Effector memory CD4-positive, alpha-beta T cell (primary cell): ENCODE measurements around the gene PRRT2.
"Not testable (repeated sequence)": the region's sequence is repeated elsewhere in the genome, so short reads cannot be mapped to it uniquely, and the experiment has no call there.

Experiments
- DNase-seq, 3 donors: peaks; one replicate each; pipeline ENCODE4 v3.0.0-alpha.2; 2020
- H3K27ac ChIP-seq: 2 replicates; pipeline ENCODE4 v1.7.0; 2013; ENCODE audit warnings: mild to moderate bottlenecking, low read length, moderate library complexity; ENCODE audit not compliant: insufficient read depth, poor library complexity, severe bottlenecking
- H3K27me3 ChIP-seq: replicated peaks from 2 replicates; pipeline ENCODE4 v1.7.0; 2013; ENCODE audit warnings: mild to moderate bottlenecking, low read length; ENCODE audit not compliant: insufficient read depth, control insufficient read depth, poor library complexity, severe bottlenecking
- H3K36me3 ChIP-seq: 2 replicates; pipeline ENCODE4 v1.7.0; 2013; ENCODE audit warnings: mild to moderate bottlenecking, low read length, moderate library complexity; ENCODE audit not compliant: control insufficient read depth, insufficient read depth
- H3K4me1 ChIP-seq: 2 replicates; pipeline ENCODE4 v1.7.0; 2013; ENCODE audit warnings: low read length, mild to moderate bottlenecking; ENCODE audit not compliant: control insufficient read depth, insufficient read depth, poor library complexity, severe bottlenecking
- H3K4me3 ChIP-seq: 2 replicates; pipeline ENCODE4 v1.7.0; 2013; ENCODE audit warnings: low read length, low read depth, mild to moderate bottlenecking; ENCODE audit not compliant: insufficient read depth, poor library complexity, severe bottlenecking
- H3K9me3 ChIP-seq: 2 replicates; pipeline ENCODE4 v1.7.0; 2013; ENCODE audit warnings: mild to moderate bottlenecking, low read length, moderate library complexity; ENCODE audit not compliant: control insufficient read depth

The PRRT2 gene

GRCh38 chr16:29775742-29776408 lies 36.1 kb upstream of the PRRT2 start:
- no peaks in the 10 kb centered on the region for H3K9me3 ChIP-seq
- no peaks in the 10 kb centered on the region for H3K27me3 ChIP-seq
- no peak overlapping the region for H3K4me3 ChIP-seq
- no peaks in the 10 kb centered on the region for H3K36me3 ChIP-seq
- DNase-seq = no peak
- H3K27ac ChIP-seq = no peak overlapping the region
- H3K4me1 ChIP-seq = no peaks in the 10 kb centered on the region

DNA sequence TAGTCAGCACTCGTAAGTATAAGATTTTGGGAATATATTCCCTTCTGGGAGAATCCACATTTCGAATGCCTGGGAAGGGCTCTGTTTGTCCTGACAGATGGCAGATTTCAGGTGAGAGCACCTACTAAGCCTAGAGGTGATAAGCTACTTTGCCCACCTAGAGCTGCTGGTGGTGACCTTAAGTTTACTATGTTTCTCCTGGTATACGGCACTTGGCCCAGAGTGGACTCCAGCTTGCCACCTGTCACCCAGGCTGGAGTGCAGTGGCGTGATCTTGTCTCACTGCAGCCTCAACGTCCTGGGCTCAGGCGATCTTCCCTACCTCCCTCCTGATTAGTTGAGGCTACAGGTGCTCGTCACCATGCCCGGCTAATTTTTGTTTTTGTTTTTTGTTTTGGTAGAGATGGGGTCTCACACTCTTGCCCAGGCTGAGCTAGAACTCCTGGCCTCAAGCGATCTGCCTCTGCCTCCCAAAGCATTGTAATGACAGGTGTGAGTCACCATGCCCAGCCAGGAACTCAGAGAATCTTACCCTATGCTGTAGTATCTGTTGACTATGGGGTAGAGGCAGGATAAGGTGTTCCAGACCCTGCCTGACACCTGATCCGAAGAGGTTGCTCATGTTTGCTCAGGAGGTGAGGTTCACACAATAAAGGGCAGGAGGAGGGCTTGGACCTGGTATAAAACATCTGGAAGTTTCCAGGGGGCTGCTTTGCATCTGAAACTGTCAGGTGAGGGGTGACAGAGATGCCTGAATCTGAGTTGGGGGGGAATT lies 34.2 kb upstream of the PRRT2 start, which contains the start of gene ZG16:
Gene ZG16 (plus strand): TSS at position 681 of the 775 bp plus-strand sequence. CDS start 1,011 bp downstream, outside the sequence.
- H3K4me3 ChIP-seq = no peak within 1 kb of the TSS
- H3K36me3 ChIP-seq = no peaks in the 10 kb centered on the region
- H3K4me1 ChIP-seq = no peaks in the 10 kb centered on the region
- H3K27ac ChIP-seq = no peak within 1 kb of the TSS
- DNase-seq = no peak
- no peaks in the 10 kb centered on the region for H3K27me3 ChIP-seq
- H3K9me3 ChIP-seq = no peaks in the 10 kb centered on the region

DNA sequence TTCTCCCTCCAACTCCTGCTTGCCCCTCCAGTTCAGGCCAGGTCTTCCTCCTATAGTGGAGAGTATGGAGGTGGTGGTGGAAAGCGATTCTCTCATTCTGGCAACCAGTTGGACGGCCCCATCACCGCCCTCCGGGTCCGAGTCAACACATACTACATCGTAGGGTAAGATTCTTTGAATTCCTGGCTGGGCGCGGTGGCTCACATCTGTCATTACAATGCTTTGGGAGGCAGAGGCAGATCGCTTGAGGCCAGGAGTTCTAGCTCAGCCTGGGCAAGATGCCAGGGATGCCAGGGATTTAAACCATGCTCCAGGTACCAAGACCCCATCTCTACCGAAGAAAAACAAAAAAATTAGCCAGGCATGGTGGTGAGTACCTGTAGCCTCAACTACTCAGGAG lies 32.5 kb upstream of the PRRT2 start:
- Histone ChIP-seq H3K4me1 (no peaks in the 10 kb centered on the region), H3K9me3 (no peaks in the 10 kb centered on the region)
- DNase-seq = no peak

GRCh38 chr16:29783094-29783953 lies 28.7 kb upstream of the PRRT2 start:
- not testable (repeated sequence) for H3K9me3 ChIP-seq, H3K36me3 ChIP-seq, H3K27ac ChIP-seq, H3K4me3 ChIP-seq, H3K27me3 ChIP-seq, DNase-seq, H3K4me1 ChIP-seq

More for the DNA sequence above, 32.5 kb upstream of the PRRT2 start:
- no peak overlapping the region for H3K4me3 ChIP-seq
- H3K27me3 ChIP-seq = no peaks in the 10 kb centered on the region
- H3K36me3 ChIP-seq = no peaks in the 10 kb centered on the region
- H3K27ac ChIP-seq = no peak overlapping the region

DNA sequence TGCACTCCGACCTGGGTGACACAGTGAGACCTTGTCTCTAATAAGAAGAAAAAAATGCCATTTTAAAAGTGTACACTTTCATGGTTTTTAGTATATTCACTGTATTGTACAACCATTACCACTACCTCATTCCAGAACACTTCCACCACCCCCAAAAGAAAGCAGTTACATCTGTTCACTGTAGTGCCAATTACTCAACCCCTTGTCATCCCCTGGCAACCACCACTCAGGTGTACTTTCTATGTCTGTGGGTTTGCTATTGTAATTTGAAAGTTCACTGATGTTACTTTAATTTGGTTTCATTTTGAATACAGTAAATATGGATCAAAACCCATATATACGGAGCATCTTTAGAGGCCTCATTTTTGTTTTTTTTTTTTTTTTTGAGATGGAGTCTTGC lies 27.8 kb upstream of the PRRT2 start:
- DNase-seq = no peak

DNA sequence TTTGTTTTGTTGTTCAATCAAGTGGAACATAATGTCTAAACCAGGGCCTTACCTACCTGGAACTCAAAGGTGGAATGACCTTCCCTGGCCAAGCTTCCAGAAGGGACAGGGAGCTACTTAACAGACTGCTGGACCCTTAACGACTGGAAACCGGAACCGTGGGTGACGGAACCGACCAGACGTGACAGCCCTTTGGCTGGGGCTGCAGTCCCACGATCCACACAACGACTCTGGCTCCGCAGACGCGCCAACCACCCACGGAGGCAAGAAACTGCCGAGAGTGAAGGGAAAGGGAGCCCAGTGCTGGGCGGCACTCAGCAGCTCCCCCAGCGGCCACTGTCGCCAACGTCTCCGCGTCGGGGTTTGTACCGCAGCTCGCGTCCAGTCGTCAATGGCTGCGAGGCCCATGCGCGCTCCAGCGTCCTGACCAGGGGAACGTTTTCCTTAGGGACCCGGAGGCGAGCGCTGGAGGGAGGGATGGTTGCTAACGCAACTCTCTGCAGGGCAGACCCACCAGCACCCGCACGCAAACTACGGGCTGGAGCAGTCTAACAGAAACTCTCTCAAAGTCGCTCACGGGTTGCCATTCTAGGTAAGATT lies 27.0 kb upstream of the PRRT2 start:
- H3K36me3 ChIP-seq = no peaks in the 10 kb centered on the region
- H3K27me3 ChIP-seq = no peaks in the 10 kb centered on the region
- H3K4me3 ChIP-seq = no peak overlapping the region
- H3K4me1 ChIP-seq = peaks cover 10% of the 10 kb centered on the region
- no peaks in the 10 kb centered on the region for H3K9me3 ChIP-seq
- DNase-seq = peak; percentile 47 to 56 (median 51)
- no peak overlapping the region for H3K27ac ChIP-seq

More for the DNA sequence above, 27.8 kb upstream of the PRRT2 start:
- Histone ChIP-seq H3K9me3 (no peaks in the 10 kb centered on the region), H3K36me3 (no peaks in the 10 kb centered on the region), H3K4me3 (no peak overlapping the region), H3K27ac (no peak overlapping the region), H3K27me3 (no peaks in the 10 kb centered on the region), H3K4me1 (peaks cover 5% of the 10 kb centered on the region)

GRCh38 chr16:29787155-29787554 lies 24.8 kb upstream of the PRRT2 start:
- peaks cover 21% of the 10 kb centered on the region for H3K4me1 ChIP-seq
- not testable (repeated sequence) for H3K27ac ChIP-seq, DNase-seq, H3K9me3 ChIP-seq, H3K36me3 ChIP-seq, H3K27me3 ChIP-seq, H3K4me3 ChIP-seq

DNA sequence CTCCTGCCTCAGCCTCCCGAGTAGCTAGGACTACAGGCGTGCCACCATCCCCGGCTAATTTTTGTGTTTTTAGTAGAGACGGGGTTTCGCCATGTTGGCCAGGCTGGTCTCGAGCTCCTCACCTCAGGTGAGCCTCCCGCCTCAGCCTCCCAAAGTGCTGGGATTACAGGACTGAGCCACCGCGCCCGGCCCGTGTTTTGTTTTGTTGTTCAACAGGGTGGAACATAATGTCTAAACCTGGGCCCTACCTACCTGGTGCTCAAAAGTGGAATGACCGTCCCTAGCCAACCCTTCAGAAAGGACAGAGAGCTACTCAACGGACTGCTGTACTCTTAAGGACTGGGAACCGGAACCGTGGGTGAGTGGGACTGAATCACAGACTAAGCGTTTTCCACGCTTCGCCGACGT lies 22.2 kb upstream of the PRRT2 start:
- H3K27me3 ChIP-seq = no peaks in the 10 kb centered on the region
- H3K9me3 ChIP-seq = no peaks in the 10 kb centered on the region
- H3K4me1 ChIP-seq = peaks cover 27% of the 10 kb centered on the region
- H3K27ac ChIP-seq = peak overlapping the region; percentile 83
- DNase-seq = no peak
- H3K36me3 ChIP-seq = no peaks in the 10 kb centered on the region
- H3K4me3 ChIP-seq = peak overlapping the region; percentile 49

DNA sequence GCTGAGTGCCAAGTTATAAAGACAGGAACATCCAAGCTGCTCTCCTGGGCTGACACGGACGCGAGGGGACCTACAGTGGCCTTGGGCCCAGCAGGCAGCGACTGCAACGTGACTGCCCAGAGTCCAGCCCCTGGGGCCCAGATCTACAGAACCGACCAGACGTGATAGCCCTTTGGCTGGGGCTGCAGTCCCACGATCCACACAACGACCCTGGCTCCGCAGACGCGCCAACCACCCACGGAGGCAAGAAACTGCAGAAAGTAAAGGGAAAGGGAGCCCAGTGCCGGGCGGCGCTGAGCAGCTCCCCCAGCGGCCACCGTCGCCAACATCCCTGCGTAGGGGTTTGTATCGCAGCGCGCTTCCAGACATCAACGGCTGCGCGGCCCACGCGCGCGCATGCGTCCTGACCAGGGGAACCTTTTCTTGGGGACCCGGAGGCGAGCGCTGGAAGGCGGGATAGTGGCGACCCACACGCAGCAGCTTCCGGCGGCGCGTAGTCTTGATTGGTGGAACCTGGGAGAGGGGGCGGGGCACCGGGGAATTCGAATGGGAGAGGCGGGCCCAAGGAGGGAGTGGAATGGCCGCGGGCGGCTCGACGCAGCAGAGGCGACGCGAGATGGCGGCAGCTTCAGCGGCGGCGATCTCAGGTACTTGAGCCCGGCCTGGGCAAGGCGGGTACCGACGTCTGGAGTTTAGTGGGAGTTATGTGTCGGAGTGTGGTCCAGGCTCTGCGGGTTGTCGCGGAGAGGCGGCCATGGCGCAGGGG lies 21.6 kb upstream of the PRRT2 start, which contains the start of gene KIF22:
Gene KIF22 (plus strand): TSS at position 569 of the 766 bp plus-strand sequence. CDS start 9 bp downstream, at position 578.
- Histone ChIP-seq H3K9me3 (no peaks in the 10 kb centered on the region), H3K27me3 (no peaks in the 10 kb centered on the region), H3K4me3 (peak within 1 kb of the TSS; percentile 97), H3K27ac (peak within 1 kb of the TSS; percentile 83), H3K36me3 (no peaks in the 10 kb centered on the region), H3K4me1 (peaks cover 24% of the 10 kb centered on the region)
- peak; percentile 99 to 100 (median 99) for DNase-seq
